Testis (tissue), 2 donors: ENCODE results near the gene NEDD9.

ENCODE experiments used
- CTCF ChIP-seq, 3 experiments: fragments of 450-650 bp in 2 of 3; fragments of 200-600 bp in 1 of 3; sonication (generic) in 1 of 3; IDR thresholded peaks; one replicate each; pipeline ENCODE4 v1.5.1; 2016 to 2019; ENCODE audit warnings: antibody characterized with exemption in 3 of 3, mild to moderate bottlenecking in 2 of 3, moderate library complexity in 1 of 3
- POLR2A ChIP-seq: fragments of 450-650 bp; IDR thresholded peaks from one replicate; pipeline ENCODE4 v1.6.1; 2017; ENCODE audit warnings: antibody characterized with exemption, mild to moderate bottlenecking, moderate library complexity

GRCh38 chr6:11194356-11195218 lies 37.9 kb downstream of the NEDD9 start:
- TF ChIP-seq CTCF (IDR thresholded peaks at IDR 0.05) (peak in 1 of 3 experiments; percentile 11), POLR2A (no peak)
